OCI-LY3 (cell line): ENCODE measurements around the gene CAV2.

Source experiments
- CTCF ChIP-seq: fragments of 200-600, 300-600 bp; sonication (generic); IDR thresholded peaks from 2 replicates; pipeline ENCODE4 v1.5.1; 2014; ENCODE audit warnings: antibody characterized with exemption, low read length, low read depth
- EZH2phosphoT487 ChIP-seq: fragments of 200-600 bp; shearing (Covaris generic); IDR thresholded peaks from 2 replicates; pipeline ENCODE4 v1.6.1; 2018; ENCODE audit warnings: antibody characterized with exemption, mixed run types, low read depth

GRCh38 chr7:116543664-116544063 is 44.1 kb downstream of the CAV2 start:
- TF ChIP-seq CTCF (no peak), EZH2phosphoT487 (no peak)
